Neuronal stem cell (in vitro differentiated cells): Measurements from ENCODE around the gene MCM10.
A peak's percentile ranks its signal among the peaks of the same experiment; 100 is the strongest.

ENCODE experiments used
- DNase-seq: peaks from one replicate; pipeline ENCODE4 v3.0.0-alpha.2; 2013; ENCODE audit warnings: low spot score
- H2AFZ ChIP-seq: one replicate; pipeline ENCODE4 v1.6.1; 2013; ENCODE audit warnings: mild to moderate bottlenecking, low read length, inconsistent platforms
- H2AK5ac ChIP-seq: 2 replicates; pipeline ENCODE4 v1.6.1; 2013; ENCODE audit warnings: low read depth, mild to moderate bottlenecking, inconsistent platforms, low read length, moderate library complexity, mixed read lengths
- H2BK120ac ChIP-seq: 2 replicates; pipeline ENCODE4 v1.6.1; 2013; ENCODE audit warnings: low read depth, mild to moderate bottlenecking, inconsistent platforms, low read length, moderate library complexity, mixed read lengths
- H2BK12ac ChIP-seq: one replicate; pipeline ENCODE4 v1.6.1; 2013; ENCODE audit warnings: low read length, inconsistent platforms
- H2BK15ac ChIP-seq: 2 replicates; pipeline ENCODE4 v1.6.1; 2013; ENCODE audit warnings: mild to moderate bottlenecking, low read length, inconsistent platforms, mixed read lengths
- H2BK5ac ChIP-seq: one replicate; pipeline ENCODE4 v1.6.1; 2013; ENCODE audit warnings: inconsistent platforms, mild to moderate bottlenecking, low read length, moderate library complexity
- H3K14ac ChIP-seq: one replicate; pipeline ENCODE4 v1.6.1; 2013; ENCODE audit warnings: low read length, inconsistent platforms
- H3K18ac ChIP-seq: 2 replicates; pipeline ENCODE4 v1.6.1; 2013; ENCODE audit warnings: low read length, inconsistent platforms
- H3K23ac ChIP-seq: 2 replicates; pipeline ENCODE4 v1.6.1; 2013; ENCODE audit warnings: low read depth, mild to moderate bottlenecking, mixed read lengths, low read length, inconsistent platforms; ENCODE audit not compliant: poor library complexity
- H3K27ac ChIP-seq: replicated peaks from 3 replicates; pipeline ENCODE4 v1.5.1; 2013; ENCODE audit warnings: low read length, inconsistent platforms
- H3K27me3 ChIP-seq, 3 experiments: 2 replicates each; pipeline ENCODE4 v1.6.1; 2013; ENCODE audit warnings: low read length in 3 of 3, mild to moderate bottlenecking in 2 of 3, inconsistent platforms in 1 of 3, low read depth in 1 of 3, mixed read lengths in 1 of 3, moderate library complexity in 1 of 3; ENCODE audit not compliant: control insufficient read depth in 3 of 3, insufficient read depth in 3 of 3
- H3K36me3 ChIP-seq, 2 donors: replicated peaks in 1 of 2; 2 replicates each; pipeline ENCODE4 v1.6.1; 2013; ENCODE audit warnings: low read length in 2 of 2; ENCODE audit not compliant: control insufficient read depth in 2 of 2, insufficient read depth in 2 of 2
- H3K4ac ChIP-seq: 2 replicates; pipeline ENCODE4 v1.6.1; 2013; ENCODE audit warnings: inconsistent platforms, mild to moderate bottlenecking, low read length, moderate library complexity
- H3K4me1 ChIP-seq, 2 donors: 1 replicate in 1 of 2; 2 replicates in 1 of 2; pipeline ENCODE4 v1.6.1; 2013; ENCODE audit warnings: low read length in 2 of 2, low read depth in 1 of 2; ENCODE audit not compliant: control insufficient read depth in 2 of 2, insufficient read depth in 1 of 2
- H3K4me2 ChIP-seq: one replicate; pipeline ENCODE4 v1.6.1; 2013; ENCODE audit warnings: mild to moderate bottlenecking, low read length, inconsistent platforms; ENCODE audit not compliant: insufficient read depth, poor library complexity, severe bottlenecking
- H3K4me3 ChIP-seq, 2 donors: 2 replicates each; pipeline ENCODE4 v1.5.1; 2013; ENCODE audit warnings: low read length in 2 of 2, mild to moderate bottlenecking in 2 of 2, inconsistent platforms in 1 of 2, moderate library complexity in 1 of 2
- H3K79me1 ChIP-seq: one replicate; pipeline ENCODE4 v1.6.1; 2013; ENCODE audit warnings: low read depth, mild to moderate bottlenecking, inconsistent platforms, low read length, moderate library complexity
- H3K9ac ChIP-seq: one replicate; pipeline ENCODE4 v1.6.1; 2013; ENCODE audit warnings: mild to moderate bottlenecking, low read depth, low read length, inconsistent platforms; ENCODE audit not compliant: poor library complexity
- H3K9me3 ChIP-seq, 2 donors: replicated peaks in 1 of 2; 2 replicates each; pipeline versions ENCODE3 to v1.6.1; 2013; ENCODE audit warnings: low read length in 2 of 2, mild to moderate bottlenecking in 2 of 2, inconsistent platforms in 1 of 2, low read depth in 1 of 2, mixed read lengths in 1 of 2, moderate library complexity in 1 of 2; ENCODE audit not compliant: control insufficient read depth in 2 of 2, insufficient read depth in 1 of 2
- H4K8ac ChIP-seq: one replicate; pipeline ENCODE4 v1.6.1; 2013; ENCODE audit warnings: low read depth, mild to moderate bottlenecking, inconsistent platforms, low read length, moderate library complexity
- H4K91ac ChIP-seq: one replicate; pipeline ENCODE4 v1.6.1; 2013; ENCODE audit warnings: low read length, low read depth, mild to moderate bottlenecking, inconsistent platforms; ENCODE audit not compliant: poor library complexity
- whole genome bisulfite sequencing, 2 donors: extraction: QIAGEN DNeasy Blood & Tissue Kit; methylation state at CpG; one replicate each; pipeline ENCODE4 v1.1.7; 2013; ENCODE audit warnings: missing lambda C conversion rate in 2 of 2, mixed read lengths in 1 of 2; ENCODE audit not compliant: insufficient read length in 2 of 2, insufficient replicate concordance in 1 of 2; ENCODE audit errors: extremely low coverage in 2 of 2; 5-methylcytosine and 5-hydroxymethylcytosine counted together

Gene MCM10

DNA sequence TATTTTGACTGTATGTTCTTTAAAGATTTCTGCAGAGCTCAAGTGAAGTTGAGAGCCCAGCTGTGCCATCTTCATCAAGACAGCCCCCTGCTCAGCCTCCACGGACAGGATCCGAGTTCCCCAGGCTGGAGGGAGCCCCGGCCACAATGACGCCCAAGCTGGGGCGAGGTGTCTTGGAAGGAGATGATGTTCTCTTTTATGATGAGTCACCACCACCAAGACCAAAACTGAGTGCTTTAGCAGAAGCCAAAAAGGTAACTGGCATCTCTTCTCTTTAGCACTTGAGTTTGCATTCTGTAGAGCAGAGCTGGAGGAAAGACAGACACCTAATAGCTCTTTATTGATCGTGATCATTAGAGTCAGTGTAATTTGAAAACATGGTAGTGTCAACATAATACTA is 33.7 kb downstream of the MCM10 start:
- H3K23ac ChIP-seq = no peak overlapping the region
- no peak overlapping the region for H2BK15ac ChIP-seq
- WGBS, 2 donors = no CpG with 5 or more reads among the region's 6 CpGs
- no peak overlapping the region for H3K27ac ChIP-seq
- H2BK120ac ChIP-seq = no peak overlapping the region
- no peak for DNase-seq
- no peaks in the 10 kb centered on the region for H3K27me3 ChIP-seq
- no peak overlapping the region for H4K91ac ChIP-seq
- no peak overlapping the region for H2BK12ac ChIP-seq
- no peak overlapping the region for H3K4ac ChIP-seq
- H3K36me3 ChIP-seq = peaks cover 38 to 100% of the 10 kb centered on the region in 2 donors
- H3K4me3 ChIP-seq = no peak overlapping the region
- H3K9ac ChIP-seq = no peak overlapping the region
- no peak overlapping the region for H4K8ac ChIP-seq
- H2AFZ ChIP-seq = no peak overlapping the region
- no peak overlapping the region for H3K4me2 ChIP-seq
- no peak overlapping the region for H3K14ac ChIP-seq
- H2AK5ac ChIP-seq = no peak overlapping the region
- no peaks in the 10 kb centered on the region for H3K79me1 ChIP-seq
- H2BK5ac ChIP-seq = no peak overlapping the region
- no peaks in the 10 kb centered on the region for H3K4me1 ChIP-seq
- no peaks in the 10 kb centered on the region for H3K9me3 ChIP-seq
- H3K18ac ChIP-seq = no peak overlapping the region

DNA sequence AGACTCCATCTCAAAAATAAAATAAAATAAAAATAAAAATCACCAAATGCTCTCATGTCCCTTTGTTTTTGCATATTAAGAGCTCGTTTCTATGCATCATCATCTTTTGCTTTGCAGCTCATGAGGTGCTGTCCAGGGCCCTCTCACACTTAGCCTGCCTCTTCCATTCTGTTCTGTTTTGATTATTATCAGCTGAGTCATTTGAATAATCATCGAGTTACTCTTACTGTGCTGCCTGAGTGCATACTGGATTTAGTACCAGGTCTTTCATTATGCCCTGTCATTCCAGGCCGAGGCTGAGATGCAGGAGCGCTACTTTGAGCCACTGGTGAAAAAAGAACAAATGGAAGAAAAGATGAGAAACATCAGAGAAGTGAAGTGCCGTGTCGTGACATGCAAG is 39.8 kb downstream of the MCM10 start:
- Histone ChIP-seq H3K18ac (no peak overlapping the region), H3K27me3 (no peaks in the 10 kb centered on the region), H3K4me3 (no peak overlapping the region), H2BK15ac (no peak overlapping the region), H2AK5ac (no peak overlapping the region), H3K4ac (no peak overlapping the region), H2AFZ (no peak overlapping the region), H2BK5ac (no peak overlapping the region), H4K8ac (no peak overlapping the region), H3K36me3 (peaks cover 54 to 99% of the 10 kb centered on the region in 2 donors), H3K14ac (no peak overlapping the region), H4K91ac (no peak overlapping the region), H3K27ac (no peak overlapping the region), H3K23ac (no peak overlapping the region), H2BK12ac (no peak overlapping the region), H3K9ac (no peak overlapping the region), H3K4me1 (no peaks in the 10 kb centered on the region), H2BK120ac (no peak overlapping the region), H3K4me2 (no peak overlapping the region), H3K9me3 (no peaks in the 10 kb centered on the region), H3K79me1 (no peaks in the 10 kb centered on the region)
- no peak for DNase-seq
- no CpG with 5 or more reads among the region's 6 CpGs for WGBS, 2 donors

DNA sequence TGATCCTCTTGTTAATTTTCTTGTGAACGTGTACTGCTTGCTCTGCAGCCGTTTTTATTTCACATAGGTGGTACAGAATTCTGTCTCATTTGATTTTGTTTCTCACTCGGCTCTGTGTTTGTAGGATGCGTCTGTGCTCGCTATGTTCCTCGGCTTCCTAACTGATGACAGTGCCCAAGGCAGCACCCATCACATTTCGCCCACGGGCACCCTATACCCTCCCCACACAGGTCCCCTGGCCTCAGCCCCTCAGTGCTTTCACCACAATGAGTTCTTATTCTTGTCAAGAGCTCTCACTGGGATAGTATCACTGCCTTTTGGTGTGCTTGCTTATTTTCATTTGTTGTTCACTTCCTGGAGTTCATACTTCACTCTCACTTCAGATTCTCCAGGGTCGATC is 44.7 kb downstream of the MCM10 start:
- no peak overlapping the region for H3K4ac ChIP-seq
- H3K36me3 ChIP-seq = peaks cover 46 to 98% of the 10 kb centered on the region in 2 donors
- H2BK120ac ChIP-seq = no peak overlapping the region
- H2BK15ac ChIP-seq = no peak overlapping the region
- no peaks in the 10 kb centered on the region for H3K4me1 ChIP-seq
- H3K23ac ChIP-seq = no peak overlapping the region
- no peak overlapping the region for H4K91ac ChIP-seq
- H3K18ac ChIP-seq = no peak overlapping the region
- no peaks in the 10 kb centered on the region for H3K27me3 ChIP-seq
- H2AFZ ChIP-seq = no peak overlapping the region
- no peak overlapping the region for H3K27ac ChIP-seq
- no peak overlapping the region for H3K14ac ChIP-seq
- DNase-seq = no peak
- no peaks in the 10 kb centered on the region for H3K79me1 ChIP-seq
- no peak overlapping the region for H2BK12ac ChIP-seq
- no peak overlapping the region for H3K4me3 ChIP-seq
- H3K4me2 ChIP-seq = no peak overlapping the region
- peaks cover 0 to 7% of the 10 kb centered on the region in 2 donors for H3K9me3 ChIP-seq
- no CpG with 5 or more reads among the region's 9 CpGs for WGBS, 2 donors
- H2BK5ac ChIP-seq = no peak overlapping the region
- H3K9ac ChIP-seq = peak overlapping the region; percentile 27
- no peak overlapping the region for H4K8ac ChIP-seq
- H2AK5ac ChIP-seq = no peak overlapping the region

GRCh38 chr10:13206546-13207443 is 45.4 kb downstream of the MCM10 start:
- no peak overlapping the region for H3K18ac ChIP-seq
- no CpG with 5 or more reads among the region's 5 CpGs for WGBS, 2 donors
- H4K91ac ChIP-seq = no peak overlapping the region
- no peak overlapping the region for H3K4me2 ChIP-seq
- no peak for DNase-seq
- H3K23ac ChIP-seq = no peak overlapping the region
- no peak overlapping the region for H3K9ac ChIP-seq
- no peak overlapping the region for H2BK12ac ChIP-seq
- H3K79me1 ChIP-seq = no peaks in the 10 kb centered on the region
- peaks cover 39 to 97% of the 10 kb centered on the region in 2 donors for H3K36me3 ChIP-seq
- peaks cover 0 to 11% of the 10 kb centered on the region in 2 donors for H3K9me3 ChIP-seq
- no peak overlapping the region for H3K4me3 ChIP-seq
- H3K4ac ChIP-seq = no peak overlapping the region
- no peak overlapping the region for H4K8ac ChIP-seq
- no peak overlapping the region for H2BK15ac ChIP-seq
- no peak overlapping the region for H2AFZ ChIP-seq
- H2BK120ac ChIP-seq = no peak overlapping the region
- no peaks in the 10 kb centered on the region for H3K4me1 ChIP-seq
- H3K27ac ChIP-seq = no peak overlapping the region
- H3K27me3 ChIP-seq = no peaks in the 10 kb centered on the region
- no peak overlapping the region for H2AK5ac ChIP-seq
- no peak overlapping the region for H3K14ac ChIP-seq
- H2BK5ac ChIP-seq = no peak overlapping the region
